ENCODE measurements around the gene LDHA.

The LDHA gene

Small RNA genes lying within 50 kb of the gene (small RNA-seq; reads per million reads assigned to genes)
- gene MIR3159 (ENCODE audit: insufficient read depth), result 2.5 reads per million, percentile 34 among the genes with 10 or more reads in this experiment
